HepG2 (cell line): ENCODE results near the gene CERS4. TPM values are rescaled to one million over a fixed set of nuclear protein-coding genes. Genes with fewer than 3 reads are reported as not detected.

Source experiments
- GABPB1 ChIP-seq: IDR thresholded peaks from 2 replicates; pipeline ENCODE4 v1.6.1; 2016; ENCODE audit warnings: mild to moderate bottlenecking, missing genetic modification reagents, moderate library complexity, missing compliant biosample characterization
- HNF1B ChIP-seq: sonication (generic); formaldehyde crosslinking; IDR thresholded peaks from 2 replicates; pipeline ENCODE4 v1.5.1; 2020; ENCODE audit warnings: mild to moderate bottlenecking, moderate library complexity, missing genetic modification reagents
- NKX3-1 ChIP-seq: sonication (generic); formaldehyde crosslinking; IDR thresholded peaks from 2 replicates; pipeline ENCODE4 v1.5.0; 2020; ENCODE audit warnings: missing genetic modification reagents
- PRDM10 ChIP-seq: sonication (generic); formaldehyde crosslinking; IDR thresholded peaks from 2 replicates; pipeline ENCODE4 v1.4.0; 2020; ENCODE audit warnings: low read depth, missing genetic modification reagents
- REPIN1 ChIP-seq: sonication (generic); formaldehyde crosslinking; IDR thresholded peaks from 2 replicates; pipeline ENCODE4 v1.8.0; 2022; ENCODE audit warnings: missing genetic modification reagents, low read depth, mild to moderate bottlenecking, borderline replicate concordance
- SCMH1 ChIP-seq: sonication (generic); formaldehyde crosslinking; IDR thresholded peaks from 2 replicates; pipeline ENCODE4 v1.9.0; 2021; ENCODE audit warnings: missing genetic modification reagents, mild to moderate bottlenecking, borderline replicate concordance
- TBX2 ChIP-seq: sonication (generic); formaldehyde crosslinking; IDR thresholded peaks from 2 replicates; pipeline ENCODE4 v1.5.0; 2020; ENCODE audit warnings: missing genetic modification reagents, mild to moderate bottlenecking, borderline replicate concordance
- ZNF30 ChIP-seq: sonication (generic); formaldehyde crosslinking; IDR thresholded peaks from 2 replicates; pipeline ENCODE4 v1.5.0; 2020; ENCODE audit warnings: mild to moderate bottlenecking, missing genetic modification reagents
- ZNF44 ChIP-seq: sonication (generic); formaldehyde crosslinking; IDR thresholded peaks from 2 replicates; pipeline ENCODE4 v1.5.1; 2020; ENCODE audit warnings: mild to moderate bottlenecking, missing genetic modification reagents
- ZNF782 ChIP-seq: sonication (generic); formaldehyde crosslinking; IDR thresholded peaks from 2 replicates; pipeline ENCODE4 v1.4.0; 2020; ENCODE audit warnings: missing genetic modification reagents, mild to moderate bottlenecking, borderline replicate concordance
- ZSCAN29 ChIP-seq: sonication (generic); formaldehyde crosslinking; conservative IDR thresholded peaks from 2 replicates; pipeline ENCODE4 v1.4.0; 2020; ENCODE audit warnings: mild to moderate bottlenecking, missing genetic modification reagents
- ZZZ3 ChIP-seq: sonication (generic); formaldehyde crosslinking; IDR thresholded peaks from 2 replicates; pipeline ENCODE4 v1.4.0; 2020; ENCODE audit warnings: missing genetic modification reagents, mild to moderate bottlenecking, borderline replicate concordance
- polyA plus RNA-seq, 8 experiments: library from polyadenylated mRNA; depleted of rRNA in 3 of 8; stranded (reverse) in 7 of 8; unstranded in 1 of 8; fragments of >200 nt; fragmentation: Illumina TruSeq in 4 of 8; extraction: Trizol in 4 of 8; gene quantifications; 2 replicates each; pipeline versions ENCODE4 v1.2.1 to v1.2.3, GENCODE V29; 2011 to 2016; ENCODE audit warnings: low read depth in 4 of 8, missing spikeins in 1 of 8, mixed read lengths in 1 of 8; ENCODE audit not compliant: insufficient read depth in 1 of 8
- total RNA-seq, 5 experiments: library from RNA; depleted of rRNA; stranded (reverse); fragments of >200 nt; fragmentation: Illumina TruSeq; extraction: Trizol; gene quantifications; 2 replicates each; pipeline ENCODE4 v1.2.3, GENCODE V29; 2016; ENCODE audit warnings: low read depth in 1 of 5
- TF ChIP-seq, protein P1 (sequence below): sonication (generic); formaldehyde crosslinking; conservative IDR thresholded peaks from 2 replicates; pipeline ENCODE4 v1.8.1; 2023; ENCODE audit warnings: missing genetic modification reagents
- TF ChIP-seq, protein P2 (sequence below): sonication (generic); formaldehyde crosslinking; IDR thresholded peaks from 2 replicates; pipeline ENCODE4 v1.5.1; 2020; ENCODE audit warnings: mild to moderate bottlenecking, missing genetic modification reagents, moderate library complexity

Gene CERS4
- total and polyA plus RNA-seq, 2 of the 13 experiments (the other 11 are each of a cell fraction or from before 2014, with no cell fraction given): 74.7 to 83.5 TPM

- TF ChIP-seq SCMH1 (CRISPR knock-in tag) (no peak), HNF1B (no peak), PRDM10 (CRISPR knock-in tag) (no peak), REPIN1 (CRISPR knock-in tag) (no peak), ZNF782 (CRISPR knock-in tag) (no peak), ZNF44 (CRISPR knock-in tag) (no peak), ZSCAN29 (CRISPR knock-in tag) (peak; percentile 99), ZZZ3 (CRISPR knock-in tag) (no peak), NKX3-1 (CRISPR knock-in tag) (0 out of 2 replicates have a peak, but pooled peaks have one; percentile 52), ZNF30 (no peak; the same call in 1 of the 2 replicates), GABPB1 (CRISPR knock-in tag) (peak; percentile 50; the same call in 1 of the 2 replicates), TBX2 (CRISPR knock-in tag) (peak; percentile 20; the same call in 1 of the 2 replicates)
- TF ChIP-seq, protein P1, sequence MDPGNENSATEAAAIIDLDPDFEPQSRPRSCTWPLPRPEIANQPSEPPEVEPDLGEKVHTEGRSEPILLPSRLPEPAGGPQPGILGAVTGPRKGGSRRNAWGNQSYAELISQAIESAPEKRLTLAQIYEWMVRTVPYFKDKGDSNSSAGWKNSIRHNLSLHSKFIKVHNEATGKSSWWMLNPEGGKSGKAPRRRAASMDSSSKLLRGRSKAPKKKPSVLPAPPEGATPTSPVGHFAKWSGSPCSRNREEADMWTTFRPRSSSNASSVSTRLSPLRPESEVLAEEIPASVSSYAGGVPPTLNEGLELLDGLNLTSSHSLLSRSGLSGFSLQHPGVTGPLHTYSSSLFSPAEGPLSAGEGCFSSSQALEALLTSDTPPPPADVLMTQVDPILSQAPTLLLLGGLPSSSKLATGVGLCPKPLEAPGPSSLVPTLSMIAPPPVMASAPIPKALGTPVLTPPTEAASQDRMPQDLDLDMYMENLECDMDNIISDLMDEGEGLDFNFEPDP (CRISPR knock-in tag): no peak
- TF ChIP-seq, protein P2, sequence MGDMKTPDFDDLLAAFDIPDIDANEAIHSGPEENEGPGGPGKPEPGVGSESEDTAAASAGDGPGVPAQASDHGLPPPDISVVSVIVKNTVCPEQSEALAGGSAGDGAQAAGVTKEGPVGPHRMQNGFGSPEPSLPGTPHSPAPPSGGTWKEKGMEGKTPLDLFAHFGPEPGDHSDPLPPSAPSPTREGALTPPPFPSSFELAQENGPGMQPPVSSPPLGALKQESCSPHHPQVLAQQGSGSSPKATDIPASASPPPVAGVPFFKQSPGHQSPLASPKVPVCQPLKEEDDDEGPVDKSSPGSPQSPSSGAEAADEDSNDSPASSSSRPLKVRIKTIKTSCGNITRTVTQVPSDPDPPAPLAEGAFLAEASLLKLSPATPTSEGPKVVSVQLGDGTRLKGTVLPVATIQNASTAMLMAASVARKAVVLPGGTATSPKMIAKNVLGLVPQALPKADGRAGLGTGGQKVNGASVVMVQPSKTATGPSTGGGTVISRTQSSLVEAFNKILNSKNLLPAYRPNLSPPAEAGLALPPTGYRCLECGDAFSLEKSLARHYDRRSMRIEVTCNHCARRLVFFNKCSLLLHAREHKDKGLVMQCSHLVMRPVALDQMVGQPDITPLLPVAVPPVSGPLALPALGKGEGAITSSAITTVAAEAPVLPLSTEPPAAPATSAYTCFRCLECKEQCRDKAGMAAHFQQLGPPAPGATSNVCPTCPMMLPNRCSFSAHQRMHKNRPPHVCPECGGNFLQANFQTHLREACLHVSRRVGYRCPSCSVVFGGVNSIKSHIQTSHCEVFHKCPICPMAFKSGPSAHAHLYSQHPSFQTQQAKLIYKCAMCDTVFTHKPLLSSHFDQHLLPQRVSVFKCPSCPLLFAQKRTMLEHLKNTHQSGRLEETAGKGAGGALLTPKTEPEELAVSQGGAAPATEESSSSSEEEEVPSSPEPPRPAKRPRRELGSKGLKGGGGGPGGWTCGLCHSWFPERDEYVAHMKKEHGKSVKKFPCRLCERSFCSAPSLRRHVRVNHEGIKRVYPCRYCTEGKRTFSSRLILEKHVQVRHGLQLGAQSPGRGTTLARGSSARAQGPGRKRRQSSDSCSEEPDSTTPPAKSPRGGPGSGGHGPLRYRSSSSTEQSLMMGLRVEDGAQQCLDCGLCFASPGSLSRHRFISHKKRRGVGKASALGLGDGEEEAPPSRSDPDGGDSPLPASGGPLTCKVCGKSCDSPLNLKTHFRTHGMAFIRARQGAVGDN (CRISPR knock-in tag): peak; percentile 73
Measured at GRCh38 chr19:8209462-8210378, 550 bp downstream of the CERS4 start (continued).
